Measurements from ENCODE around the gene RASGEF1B.

RASGEF1B gene

DNA sequence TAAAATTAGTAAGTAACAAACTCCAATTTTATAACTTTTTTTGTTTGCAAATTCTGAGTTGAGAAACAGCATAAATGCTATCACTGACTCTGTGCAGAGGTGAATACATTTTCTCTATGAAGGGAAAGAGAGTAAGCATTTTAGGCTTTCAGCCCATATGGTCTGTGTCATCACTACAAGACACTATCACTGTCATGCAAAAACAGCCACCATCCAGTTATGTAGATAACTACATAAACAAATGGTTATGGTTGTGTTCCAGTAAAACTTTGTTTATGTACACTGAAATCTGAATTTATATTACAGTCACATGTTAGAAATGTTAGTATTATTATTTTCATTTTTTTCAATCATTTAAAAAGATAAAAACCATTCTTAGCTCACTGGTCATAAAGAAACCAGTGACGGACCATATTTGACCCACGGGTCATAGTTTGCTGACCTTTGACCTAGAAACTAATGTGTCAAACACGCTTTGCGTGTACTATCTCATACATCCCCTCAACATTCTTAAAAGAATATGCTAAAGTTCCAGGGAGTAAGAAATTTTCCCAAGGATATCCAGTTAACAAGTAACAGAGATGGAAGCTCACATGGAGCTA lies 29.1 kb downstream of the RASGEF1B start:
- FAIRE-seq = no peak
- TF ChIP-seq POLR2A (IDR thresholded peaks at IDR 0.05; ENCODE audit: low read depth, low read length) = no peak
- TF ChIP-seq TAF1 (IDR thresholded peaks at IDR 0.05; ENCODE audit: low read depth, low read length) = no peak
- no peak for TF ChIP-seq PAX5 (IDR thresholded peaks at IDR 0.05; ENCODE audit: insufficient read depth, low read length, severe bottlenecking)
- no peak for TF ChIP-seq POU2F2 (IDR thresholded peaks at IDR 0.05; ENCODE audit: low read depth, low read length)
- TF ChIP-seq SPI1 (IDR thresholded peaks at IDR 0.05; ENCODE audit: low read depth, low read length) = no peak
- no peak for TF ChIP-seq POLR2AphosphoS5 (IDR thresholded peaks at IDR 0.05; ENCODE audit: low read depth, low read length)
- no peak for DNase-seq (ENCODE audit: insufficient read length, low spot score)

DNA sequence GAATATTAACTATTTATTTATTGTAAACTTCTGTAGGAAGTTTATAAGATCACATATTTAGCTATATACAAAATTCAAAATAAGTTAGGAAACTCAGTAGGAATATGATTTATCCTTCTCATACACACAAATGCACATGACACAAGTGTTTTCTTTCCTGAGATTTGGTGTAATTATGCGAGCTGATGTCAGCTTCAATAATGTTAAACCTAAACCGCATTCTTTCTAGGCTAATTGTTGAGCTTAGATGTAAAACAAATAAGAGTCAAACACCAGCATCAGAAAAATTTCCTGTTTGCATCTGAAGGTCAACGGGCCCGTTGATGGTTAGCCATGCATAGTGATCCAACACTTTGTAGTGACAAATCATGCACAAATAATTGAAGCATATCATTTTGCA lies 30.8 kb downstream of the RASGEF1B start:
- no peak for DNase-seq (ENCODE audit: insufficient read length, low spot score)
- FAIRE-seq = no peak
- no peak for TF ChIP-seq POU2F2 (IDR thresholded peaks at IDR 0.05; ENCODE audit: low read depth, low read length)
- no peak for TF ChIP-seq SPI1 (IDR thresholded peaks at IDR 0.05; ENCODE audit: low read depth, low read length)
- TF ChIP-seq TAF1 (IDR thresholded peaks at IDR 0.05; ENCODE audit: low read depth, low read length) = no peak
- TF ChIP-seq POLR2AphosphoS5 (IDR thresholded peaks at IDR 0.05; ENCODE audit: low read depth, low read length) = no peak
- TF ChIP-seq PAX5 (IDR thresholded peaks at IDR 0.05; ENCODE audit: insufficient read depth, low read length, severe bottlenecking) = no peak
- no peak for TF ChIP-seq POLR2A (IDR thresholded peaks at IDR 0.05; ENCODE audit: low read depth, low read length)

DNA sequence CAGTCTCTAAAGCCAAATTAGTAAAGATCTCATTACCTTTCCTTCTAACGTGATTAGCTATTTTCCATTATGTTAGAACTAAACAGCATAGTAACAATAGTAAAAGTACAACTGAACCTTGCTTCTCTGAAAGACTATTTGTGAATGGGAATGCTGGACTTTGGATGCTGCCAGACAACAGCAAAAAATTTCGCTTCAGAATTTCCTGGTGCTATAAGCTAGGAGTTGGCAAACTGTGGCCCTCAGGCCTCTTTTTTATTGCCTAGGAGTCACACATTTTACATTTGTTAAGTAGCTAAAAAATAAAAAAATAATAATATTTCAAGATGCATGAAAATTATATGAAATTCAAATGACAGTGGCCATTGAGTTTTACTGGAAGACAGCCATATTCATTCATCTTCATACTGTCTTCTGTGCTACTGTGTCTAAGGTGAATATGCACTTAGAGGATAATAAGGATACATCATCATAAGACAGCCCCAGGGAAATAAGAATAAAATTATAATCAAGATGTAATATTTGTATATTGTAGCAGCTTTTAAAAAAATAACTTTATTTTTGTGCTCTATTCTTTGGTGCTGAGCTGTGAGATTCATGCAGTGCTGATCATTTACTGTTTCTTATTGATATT lies 34.6 kb downstream of the RASGEF1B start:
- no peak for TF ChIP-seq PAX5 (IDR thresholded peaks at IDR 0.05; ENCODE audit: insufficient read depth, low read length, severe bottlenecking)
- no peak for TF ChIP-seq POU2F2 (IDR thresholded peaks at IDR 0.05; ENCODE audit: low read depth, low read length)
- no peak for TF ChIP-seq SPI1 (IDR thresholded peaks at IDR 0.05; ENCODE audit: low read depth, low read length)
- TF ChIP-seq POLR2AphosphoS5 (IDR thresholded peaks at IDR 0.05; ENCODE audit: low read depth, low read length) = no peak
- no peak for TF ChIP-seq TAF1 (IDR thresholded peaks at IDR 0.05; ENCODE audit: low read depth, low read length)
- no peak for TF ChIP-seq POLR2A (IDR thresholded peaks at IDR 0.05; ENCODE audit: low read depth, low read length)
- FAIRE-seq (no peak), DNase-seq (ENCODE audit: insufficient read length, low spot score) (no peak)

DNA sequence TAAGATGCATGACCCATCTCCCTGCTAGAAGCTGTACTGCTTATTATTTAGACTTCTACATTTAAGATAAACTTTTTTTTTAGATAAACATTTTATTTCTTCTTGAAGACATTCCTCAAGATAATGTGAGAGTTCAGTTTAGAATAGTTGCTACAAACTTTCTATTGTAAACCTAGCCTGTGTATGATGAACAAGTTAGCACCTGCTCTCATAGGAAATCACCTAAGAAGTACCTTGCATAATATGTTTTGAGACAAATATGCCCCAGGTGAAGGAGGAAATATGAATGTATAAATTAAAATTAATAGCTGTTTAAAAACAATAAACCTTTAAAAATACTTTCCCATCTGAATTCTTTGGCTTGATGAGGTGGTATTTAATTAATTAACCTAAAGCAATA lies 35.6 kb downstream of the RASGEF1B start:
- FAIRE-seq = no peak

DNA sequence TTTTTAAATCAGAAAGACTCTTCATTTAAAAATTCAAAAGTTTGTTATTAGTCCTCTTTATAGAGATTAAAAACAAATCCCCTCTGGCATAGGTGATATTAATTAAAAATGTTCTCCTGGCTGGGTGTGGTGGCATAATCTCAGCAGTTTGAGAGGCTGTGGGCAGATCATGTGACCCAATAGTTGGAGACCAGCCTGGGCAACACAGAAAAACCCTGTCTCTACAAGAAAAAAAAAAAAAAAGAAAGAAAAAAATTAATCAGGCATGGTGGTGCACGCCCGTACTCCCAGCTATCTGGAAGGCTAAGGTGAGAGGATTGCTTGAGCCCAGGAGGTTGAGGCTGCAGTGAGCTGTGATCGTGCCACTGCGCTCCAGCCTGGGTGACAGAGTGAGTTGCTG lies 38.9 kb downstream of the RASGEF1B start:
- no peak for DNase-seq (ENCODE audit: insufficient read length, low spot score)
- no peak for TF ChIP-seq PAX5 (IDR thresholded peaks at IDR 0.05; ENCODE audit: insufficient read depth, low read length, severe bottlenecking)
- TF ChIP-seq POU2F2 (IDR thresholded peaks at IDR 0.05; ENCODE audit: low read depth, low read length) = no peak
- no peak for TF ChIP-seq SPI1 (IDR thresholded peaks at IDR 0.05; ENCODE audit: low read depth, low read length)
- no peak for TF ChIP-seq TAF1 (IDR thresholded peaks at IDR 0.05; ENCODE audit: low read depth, low read length)
- TF ChIP-seq POLR2AphosphoS5 (IDR thresholded peaks at IDR 0.05; ENCODE audit: low read depth, low read length) = no peak
- no peak for TF ChIP-seq POLR2A (IDR thresholded peaks at IDR 0.05; ENCODE audit: low read depth, low read length)
- FAIRE-seq = no peak

More for the DNA sequence above, 35.6 kb downstream of the RASGEF1B start:
- no peak for TF ChIP-seq POU2F2 (IDR thresholded peaks at IDR 0.05; ENCODE audit: low read depth, low read length)
- TF ChIP-seq POLR2AphosphoS5 (IDR thresholded peaks at IDR 0.05; ENCODE audit: low read depth, low read length) = no peak
- no peak for TF ChIP-seq POLR2A (IDR thresholded peaks at IDR 0.05; ENCODE audit: low read depth, low read length)
- TF ChIP-seq PAX5 (IDR thresholded peaks at IDR 0.05; ENCODE audit: insufficient read depth, low read length, severe bottlenecking) = no peak
- TF ChIP-seq TAF1 (IDR thresholded peaks at IDR 0.05; ENCODE audit: low read depth, low read length) = no peak
- no peak for TF ChIP-seq SPI1 (IDR thresholded peaks at IDR 0.05; ENCODE audit: low read depth, low read length)
- DNase-seq (ENCODE audit: insufficient read length, low spot score) = no peak

DNA sequence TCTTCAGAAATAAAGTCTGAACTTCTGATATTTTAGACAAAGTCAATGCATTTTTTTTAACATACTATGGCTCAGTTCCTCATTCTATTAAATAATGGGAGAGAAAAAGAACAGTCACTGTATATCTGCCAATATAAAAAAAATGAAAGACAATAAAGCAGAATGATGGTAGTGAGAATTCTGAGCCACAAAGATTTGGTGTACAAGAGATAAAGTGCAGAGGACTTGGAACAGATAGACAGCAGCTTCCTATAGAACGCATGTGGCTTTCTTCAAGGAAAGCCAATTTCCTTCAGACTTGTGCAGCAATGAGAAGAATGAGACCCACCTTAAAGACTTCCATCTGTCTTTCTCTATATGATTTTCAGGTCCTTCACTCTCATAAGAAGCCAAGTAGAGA lies 39.7 kb downstream of the RASGEF1B start:
- TF ChIP-seq POLR2A (IDR thresholded peaks at IDR 0.05; ENCODE audit: low read depth, low read length) (no peak), TAF1 (IDR thresholded peaks at IDR 0.05; ENCODE audit: low read depth, low read length) (no peak), SPI1 (IDR thresholded peaks at IDR 0.05; ENCODE audit: low read depth, low read length) (no peak), POU2F2 (IDR thresholded peaks at IDR 0.05; ENCODE audit: low read depth, low read length) (no peak), PAX5 (IDR thresholded peaks at IDR 0.05; ENCODE audit: insufficient read depth, low read length, severe bottlenecking) (no peak), POLR2AphosphoS5 (IDR thresholded peaks at IDR 0.05; ENCODE audit: low read depth, low read length) (no peak)
- FAIRE-seq (no peak), DNase-seq (ENCODE audit: insufficient read length, low spot score) (no peak)

DNA sequence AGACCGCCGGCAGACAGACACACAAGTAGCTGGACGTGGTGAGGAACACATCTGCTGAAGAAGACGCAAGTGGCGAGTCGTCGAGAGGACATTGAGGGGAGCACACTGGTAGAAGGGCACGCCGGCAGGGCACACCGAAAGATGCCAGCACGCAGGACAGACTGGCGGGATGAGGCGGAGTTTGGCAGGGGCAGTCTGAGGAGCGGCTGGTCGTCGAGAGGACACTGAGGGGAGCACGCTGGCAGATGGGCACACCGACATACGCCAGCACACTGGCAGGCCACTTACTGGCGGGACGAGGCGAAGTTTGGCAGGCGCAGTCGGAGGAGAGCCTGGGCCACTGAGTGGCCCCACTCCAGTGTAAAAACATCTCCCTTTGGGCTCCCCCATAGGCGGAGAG lies 42.1 kb downstream of the RASGEF1B start:
- no peak for FAIRE-seq
- TF ChIP-seq POLR2A (IDR thresholded peaks at IDR 0.05; ENCODE audit: low read depth, low read length) = no peak
- no peak for DNase-seq (ENCODE audit: insufficient read length, low spot score)

DNA sequence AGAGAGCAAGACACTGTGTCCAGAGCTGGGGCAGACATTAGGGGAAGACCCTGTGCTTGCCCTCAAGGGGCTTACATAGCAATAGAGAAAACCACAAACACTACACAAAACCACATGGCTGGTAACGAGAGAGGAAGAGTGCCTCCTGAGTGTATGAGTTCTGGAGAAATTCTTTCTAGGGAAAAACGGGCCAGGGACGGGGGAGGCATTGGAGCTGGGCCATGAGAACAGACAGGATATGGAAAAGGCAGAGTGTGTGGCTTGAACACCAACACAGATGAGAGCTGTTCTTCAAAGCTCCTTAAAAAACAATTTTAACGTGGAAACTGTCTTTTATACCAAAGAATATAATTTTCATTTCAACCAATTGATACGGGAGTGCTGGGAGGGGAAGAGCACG lies 42.7 kb downstream of the RASGEF1B start:
- TF ChIP-seq POLR2A (IDR thresholded peaks at IDR 0.05; ENCODE audit: low read depth, low read length) (no peak), POLR2AphosphoS5 (IDR thresholded peaks at IDR 0.05; ENCODE audit: low read depth, low read length) (no peak), TAF1 (IDR thresholded peaks at IDR 0.05; ENCODE audit: low read depth, low read length) (no peak), POU2F2 (IDR thresholded peaks at IDR 0.05; ENCODE audit: low read depth, low read length) (no peak)
- no peak for DNase-seq (ENCODE audit: insufficient read length, low spot score)

DNA sequence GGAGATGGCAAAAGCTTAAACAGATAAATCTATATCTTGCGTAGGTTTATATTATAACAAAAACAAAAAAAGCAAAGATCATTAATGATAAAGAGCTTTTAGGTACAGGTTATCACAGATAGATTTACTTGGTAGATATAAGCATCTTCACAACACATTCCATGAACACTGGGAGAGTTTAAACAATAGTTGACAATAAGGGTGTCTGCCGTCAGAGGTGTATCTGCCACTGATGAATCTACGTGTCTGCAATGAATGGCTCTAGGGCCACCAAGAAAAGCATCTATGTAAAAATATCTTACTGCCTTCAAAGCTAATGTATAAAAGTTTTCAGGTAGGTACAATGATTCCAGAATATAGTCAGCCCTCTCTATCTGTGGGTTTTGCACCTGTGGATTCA lies 43.7 kb downstream of the RASGEF1B start:
- TF ChIP-seq POLR2A (IDR thresholded peaks at IDR 0.05; ENCODE audit: low read depth, low read length) = no peak
- no peak for TF ChIP-seq POU2F2 (IDR thresholded peaks at IDR 0.05; ENCODE audit: low read depth, low read length)
- TF ChIP-seq TAF1 (IDR thresholded peaks at IDR 0.05; ENCODE audit: low read depth, low read length) = no peak
- no peak for TF ChIP-seq POLR2AphosphoS5 (IDR thresholded peaks at IDR 0.05; ENCODE audit: low read depth, low read length)
- TF ChIP-seq PAX5 (IDR thresholded peaks at IDR 0.05; ENCODE audit: insufficient read depth, low read length, severe bottlenecking) = no peak
- TF ChIP-seq SPI1 (IDR thresholded peaks at IDR 0.05; ENCODE audit: low read depth, low read length) = no peak
- FAIRE-seq (no peak), DNase-seq (ENCODE audit: insufficient read length, low spot score) (no peak)

More for the DNA sequence above, 42.7 kb downstream of the RASGEF1B start:
- no peak for FAIRE-seq

DNA sequence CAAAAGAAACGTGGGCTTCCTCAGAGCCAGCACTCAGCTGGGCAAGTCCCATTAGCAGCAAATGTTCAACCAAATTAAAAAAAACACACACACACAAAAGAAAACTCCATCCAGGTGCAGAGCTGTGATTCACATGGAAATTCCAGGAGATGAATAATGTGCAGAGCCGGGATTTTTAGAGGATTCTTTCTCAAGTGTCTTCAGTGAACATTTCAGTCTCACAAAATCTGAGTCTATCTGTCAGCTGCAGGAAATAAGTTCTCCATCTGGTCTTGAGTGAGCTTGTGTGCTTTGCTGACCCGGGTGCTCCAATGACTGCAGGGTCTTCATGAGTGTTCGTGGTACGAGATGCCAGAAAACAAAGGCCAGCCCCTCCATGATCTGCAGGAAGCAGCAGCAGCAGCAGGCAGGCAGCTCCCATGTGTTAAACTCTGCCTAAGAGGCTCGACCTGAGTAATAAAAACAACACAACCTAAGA lies 44.3 kb downstream of the RASGEF1B start:
- DNase-seq (ENCODE audit: insufficient read length, low spot score) (no peak), FAIRE-seq (no peak)
- TF ChIP-seq POLR2A (IDR thresholded peaks at IDR 0.05; ENCODE audit: low read depth, low read length) = no peak
- TF ChIP-seq POU2F2 (IDR thresholded peaks at IDR 0.05; ENCODE audit: low read depth, low read length) = no peak
- no peak for TF ChIP-seq PAX5 (IDR thresholded peaks at IDR 0.05; ENCODE audit: insufficient read depth, low read length, severe bottlenecking)
- no peak for TF ChIP-seq POLR2AphosphoS5 (IDR thresholded peaks at IDR 0.05; ENCODE audit: low read depth, low read length)
- TF ChIP-seq TAF1 (IDR thresholded peaks at IDR 0.05; ENCODE audit: low read depth, low read length) = no peak
- no peak for TF ChIP-seq SPI1 (IDR thresholded peaks at IDR 0.05; ENCODE audit: low read depth, low read length)
